Trophoblast cell (in vitro differentiated cells and primary cell): ENCODE measurements around the gene ROR2.

Experiments
- DNase-seq, 2 donors: peaks; one replicate each; pipeline ENCODE4 v3.0.0-alpha.2; 2016
- H2AFZ ChIP-seq: 2 replicates; pipeline ENCODE4 v1.6.1; 2013; ENCODE audit warnings: low read length, moderate library complexity, mild to moderate bottlenecking; ENCODE audit not compliant: insufficient read depth, poor library complexity
- H2AK5ac ChIP-seq: 2 replicates; pipeline ENCODE4 v1.6.1; 2013; ENCODE audit warnings: mild to moderate bottlenecking, low read length
- H2BK120ac ChIP-seq: 2 replicates; pipeline ENCODE4 v1.6.1; 2013; ENCODE audit warnings: low read length, mild to moderate bottlenecking, moderate library complexity; ENCODE audit not compliant: insufficient read depth, poor library complexity
- H2BK12ac ChIP-seq: 2 replicates; pipeline ENCODE4 v1.6.1; 2013; ENCODE audit warnings: mild to moderate bottlenecking, low read length, moderate library complexity
- H2BK5ac ChIP-seq: 2 replicates; pipeline ENCODE4 v1.6.1; 2013; ENCODE audit warnings: low read length, low read depth, moderate library complexity, mild to moderate bottlenecking; ENCODE audit not compliant: poor library complexity
- H3K14ac ChIP-seq: 2 replicates; pipeline ENCODE4 v1.6.1; 2013; ENCODE audit warnings: mild to moderate bottlenecking, low read length
- H3K18ac ChIP-seq: 2 replicates; pipeline ENCODE4 v1.6.1; 2013; ENCODE audit warnings: mild to moderate bottlenecking, low read length
- H3K23ac ChIP-seq: 2 replicates; pipeline ENCODE4 v1.6.1; 2013; ENCODE audit warnings: low read length
- H3K27ac ChIP-seq: 2 replicates; pipeline ENCODE4 v1.5.1; 2013; ENCODE audit warnings: low read depth, mild to moderate bottlenecking, inconsistent platforms, low read length, moderate library complexity
- H3K27me3 ChIP-seq: 2 replicates; pipeline ENCODE4 v1.6.1; 2013; ENCODE audit warnings: inconsistent platforms, mild to moderate bottlenecking, low read length, moderate library complexity; ENCODE audit not compliant: insufficient read depth
- H3K36me3 ChIP-seq, 2 experiments: 1 replicate in 1 of 2; 2 replicates in 1 of 2; pipeline ENCODE4 v1.6.1; 2013; ENCODE audit warnings: low read length in 2 of 2, mild to moderate bottlenecking in 2 of 2, moderate library complexity in 1 of 2; ENCODE audit not compliant: insufficient read depth in 2 of 2, control insufficient read depth in 1 of 2
- H3K4ac ChIP-seq: 2 replicates; pipeline ENCODE4 v1.6.1; 2013; ENCODE audit warnings: low read depth, mild to moderate bottlenecking, low read length, moderate library complexity
- H3K4me1 ChIP-seq, 2 experiments: 1 replicate in 1 of 2; 2 replicates in 1 of 2; pipeline ENCODE4 v1.6.1; 2013; ENCODE audit warnings: low read length in 2 of 2, mild to moderate bottlenecking in 2 of 2, moderate library complexity in 1 of 2; ENCODE audit not compliant: insufficient read depth in 2 of 2, control insufficient read depth in 1 of 2
- H3K4me2 ChIP-seq: 2 replicates; pipeline ENCODE4 v1.6.1; 2013; ENCODE audit warnings: inconsistent platforms, mild to moderate bottlenecking, low read length, moderate library complexity
- H3K4me3 ChIP-seq: 2 replicates; pipeline ENCODE4 v1.5.1; 2013; ENCODE audit warnings: mild to moderate bottlenecking, low read depth, low read length, inconsistent platforms
- H3K79me1 ChIP-seq: one replicate; pipeline ENCODE4 v1.6.1; 2013; ENCODE audit warnings: low read length
- H3K79me2 ChIP-seq: 2 replicates; pipeline ENCODE4 v1.6.1; 2013; ENCODE audit warnings: low read length, mild to moderate bottlenecking; ENCODE audit not compliant: control insufficient read depth, insufficient read depth, poor library complexity
- H3K9ac ChIP-seq: 2 replicates; pipeline ENCODE4 v1.6.1; 2013; ENCODE audit warnings: mild to moderate bottlenecking, low read length
- H3K9me3 ChIP-seq: 2 replicates; pipeline ENCODE4 v1.6.1; 2013; ENCODE audit warnings: low read depth, mild to moderate bottlenecking, control low read depth, inconsistent platforms, low read length; ENCODE audit not compliant: insufficient read depth
- H4K12ac ChIP-seq: 2 replicates; pipeline ENCODE4 v1.6.1; 2013; ENCODE audit warnings: low read depth, mild to moderate bottlenecking, low read length, moderate library complexity
- H4K8ac ChIP-seq: 2 replicates; pipeline ENCODE4 v1.6.1; 2013; ENCODE audit warnings: low read depth, mild to moderate bottlenecking, low read length, moderate library complexity
- H4K91ac ChIP-seq: one replicate; pipeline ENCODE4 v1.6.1; 2013; ENCODE audit warnings: low read depth, mild to moderate bottlenecking, low read length, moderate library complexity
- WGBS: extraction: QIAGEN DNeasy Blood & Tissue Kit; methylation state at CpG from one replicate; pipeline ENCODE4 v1.1.7; 2013; ENCODE audit warnings: missing lambda C conversion rate; ENCODE audit not compliant: insufficient read length, insufficient coverage; ENCODE audit errors: extremely low coverage; 5-methylcytosine and 5-hydroxymethylcytosine counted together

Gene ROR2

DNA sequence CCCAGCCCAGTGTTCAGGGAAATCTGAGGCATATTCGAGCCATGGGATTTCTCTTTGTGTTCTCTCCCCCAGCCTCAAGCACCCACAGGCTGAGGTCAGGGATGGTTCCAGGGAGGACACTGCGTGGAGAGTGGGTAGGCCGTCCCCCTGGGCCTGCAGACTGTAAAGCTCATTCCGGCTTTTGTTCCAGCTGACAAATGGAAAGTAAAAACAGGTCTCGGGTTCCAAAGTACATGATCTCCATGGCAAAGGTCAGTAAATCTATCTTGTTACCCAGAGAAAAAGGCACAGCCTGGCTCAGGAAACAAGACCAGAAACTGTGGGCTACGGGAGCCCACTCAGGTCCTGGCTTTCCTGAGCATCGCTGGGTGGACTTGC is 116.2 kb downstream of the ROR2 start:
- peak overlapping the region; percentile 4 for H4K91ac ChIP-seq
- H2AFZ ChIP-seq = no peak overlapping the region
- no peak overlapping the region for H2BK12ac ChIP-seq
- H3K4me2 ChIP-seq = no peak overlapping the region
- no peak overlapping the region for H3K14ac ChIP-seq
- H3K36me3 ChIP-seq = no peaks in the 10 kb centered on the region
- no peak overlapping the region for H4K8ac ChIP-seq
- H2BK120ac ChIP-seq = no peak overlapping the region
- H3K23ac ChIP-seq = no peak overlapping the region
- no peaks in the 10 kb centered on the region for H3K9me3 ChIP-seq
- H3K9ac ChIP-seq = no peak overlapping the region
- H3K79me1 ChIP-seq = peaks cover 4% of the 10 kb centered on the region
- WGBS = no CpG with 5 or more reads among the region's 7 CpGs
- no peak overlapping the region for H2BK5ac ChIP-seq
- no peak for DNase-seq
- H3K4me1 ChIP-seq = peaks cover 22 to 23% of the 10 kb centered on the region in 2 experiments
- no peak overlapping the region for H3K4me3 ChIP-seq
- no peak overlapping the region for H3K4ac ChIP-seq
- H4K12ac ChIP-seq = no peak overlapping the region
- no peak overlapping the region for H3K27ac ChIP-seq
- no peak overlapping the region for H2AK5ac ChIP-seq
- H3K18ac ChIP-seq = no peak overlapping the region
- no peaks in the 10 kb centered on the region for H3K79me2 ChIP-seq
- H3K27me3 ChIP-seq = no peaks in the 10 kb centered on the region

DNA sequence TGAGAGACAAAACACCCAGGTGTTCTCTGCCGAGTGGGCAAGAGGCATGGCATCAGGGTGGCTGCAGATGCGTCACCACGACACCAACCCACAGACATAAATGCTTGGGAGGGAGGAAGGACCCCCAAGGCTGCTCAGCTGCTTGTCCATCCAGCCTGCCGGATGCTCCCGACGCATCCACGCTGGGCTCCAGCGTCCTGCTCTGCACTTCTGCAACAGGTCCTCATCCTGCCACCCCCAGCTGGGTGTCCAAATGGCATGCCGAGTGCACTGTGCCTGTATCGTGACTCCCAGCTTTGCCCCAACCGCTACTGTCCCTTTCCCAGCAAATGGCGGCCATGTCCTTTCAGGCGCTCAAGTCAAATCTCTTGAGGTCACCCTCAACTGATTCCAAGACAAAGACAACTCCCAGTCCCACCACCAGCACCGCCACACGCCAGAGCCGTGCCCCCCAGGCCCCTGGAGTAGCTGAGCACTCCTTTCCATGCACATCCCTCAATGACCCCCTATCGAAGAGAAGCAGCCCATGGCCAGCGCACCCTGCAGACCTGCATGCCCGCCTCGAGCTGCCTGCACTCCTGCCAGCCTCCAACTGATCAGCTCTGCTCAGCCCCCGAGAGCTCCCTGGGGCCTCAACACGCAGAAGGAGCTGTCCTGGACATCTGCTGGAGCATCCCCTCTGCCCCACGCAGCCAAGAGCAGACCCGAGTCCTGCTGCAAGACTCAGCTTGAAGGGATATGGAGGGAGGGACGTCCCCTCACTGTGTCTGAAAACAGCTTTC is 116.7 kb downstream of the ROR2 start:
- Histone ChIP-seq H2AK5ac (peak overlapping the region; percentile 32), H4K12ac (no peak overlapping the region), H4K8ac (no peak overlapping the region), H2BK120ac (peak overlapping the region; percentile 18), H4K91ac (peak overlapping the region; percentile 4), H3K14ac (peak overlapping the region; percentile 26), H3K4me2 (no peak overlapping the region), H3K18ac (peak overlapping the region; percentile 47), H3K23ac (no peak overlapping the region), H3K9ac (no peak overlapping the region), H3K4me1 (peaks cover 22 to 23% of the 10 kb centered on the region in 2 experiments), H3K36me3 (no peaks in the 10 kb centered on the region), H3K79me1 (peaks cover 4% of the 10 kb centered on the region), H3K79me2 (no peaks in the 10 kb centered on the region), H3K4ac (no peak overlapping the region), H3K27ac (no peak overlapping the region), H3K27me3 (no peaks in the 10 kb centered on the region), H2BK12ac (no peak overlapping the region), H3K4me3 (no peak overlapping the region), H3K9me3 (no peaks in the 10 kb centered on the region), H2AFZ (no peak overlapping the region), H2BK5ac (no peak overlapping the region)
- no peak for DNase-seq
- no CpG with 5 or more reads among the region's 25 CpGs for WGBS

GRCh38 chr9:91832322-91832721 is 117.7 kb downstream of the ROR2 start:
- no CpG with 5 or more reads among the region's 7 CpGs for WGBS
- H4K12ac ChIP-seq = no peak overlapping the region

DNA sequence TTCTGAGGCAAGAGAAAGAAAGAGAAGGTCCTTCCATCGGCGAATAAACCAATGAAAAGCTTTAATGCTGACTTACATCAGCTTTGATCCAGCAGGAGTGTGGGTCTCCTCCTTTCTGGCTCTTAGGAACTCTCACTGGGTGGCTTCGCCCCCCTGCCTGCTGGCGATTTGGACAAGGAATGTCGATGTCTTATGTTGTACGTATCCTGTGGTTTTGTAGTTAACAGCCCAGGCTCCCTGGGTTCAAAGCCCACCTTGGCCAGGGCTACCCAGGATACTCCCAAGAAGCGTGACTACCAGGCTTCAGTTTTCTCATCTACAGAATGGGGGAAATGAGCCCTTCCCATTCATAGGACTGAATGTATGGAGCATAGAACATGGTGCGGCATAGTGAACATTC is 124.2 kb downstream of the ROR2 start:
- Histone ChIP-seq H3K4me1 (peaks cover 17 to 20% of the 10 kb centered on the region in 2 experiments), H3K14ac (peak overlapping the region; percentile 50), H4K12ac (no peak overlapping the region), H3K27ac (no peak overlapping the region), H2BK12ac (peak overlapping the region; percentile 2), H3K79me2 (no peaks in the 10 kb centered on the region), H2AFZ (no peak overlapping the region), H2BK120ac (peak overlapping the region; percentile 4), H3K4me3 (no peak overlapping the region), H2AK5ac (no peak overlapping the region), H4K8ac (no peak overlapping the region), H3K9ac (no peak overlapping the region), H3K23ac (no peak overlapping the region), H4K91ac (peak overlapping the region; percentile 25), H3K79me1 (peaks cover 11% of the 10 kb centered on the region), H3K9me3 (peaks cover 5% of the 10 kb centered on the region), H3K36me3 (no peaks in the 10 kb centered on the region), H3K4ac (no peak overlapping the region), H3K4me2 (peak overlapping the region; percentile 9), H3K18ac (no peak overlapping the region), H2BK5ac (no peak overlapping the region), H3K27me3 (no peaks in the 10 kb centered on the region)
- no peak for DNase-seq
- WGBS = no CpG with 5 or more reads among the region's 8 CpGs

More at GRCh38 chr9:91832322-91832721, 117.7 kb downstream of the ROR2 start:
- H3K27ac ChIP-seq = no peak overlapping the region
- no peak overlapping the region for H4K91ac ChIP-seq
- H2AFZ ChIP-seq = no peak overlapping the region
- H3K79me1 ChIP-seq = peaks cover 4% of the 10 kb centered on the region
- H3K23ac ChIP-seq = no peak overlapping the region
- H3K4me1 ChIP-seq = peaks cover 22 to 23% of the 10 kb centered on the region in 2 experiments
- DNase-seq = no peak
- H3K36me3 ChIP-seq = no peaks in the 10 kb centered on the region
- no peaks in the 10 kb centered on the region for H3K27me3 ChIP-seq
- no peak overlapping the region for H3K4me2 ChIP-seq
- no peak overlapping the region for H2BK120ac ChIP-seq
- no peak overlapping the region for H3K14ac ChIP-seq
- no peak overlapping the region for H2BK12ac ChIP-seq
- H3K4ac ChIP-seq = no peak overlapping the region
- no peak overlapping the region for H3K4me3 ChIP-seq
- no peak overlapping the region for H4K8ac ChIP-seq
- no peaks in the 10 kb centered on the region for H3K79me2 ChIP-seq
- no peak overlapping the region for H3K18ac ChIP-seq
- peak overlapping the region; percentile 15 for H2BK5ac ChIP-seq
- H3K9ac ChIP-seq = no peak overlapping the region
- no peaks in the 10 kb centered on the region for H3K9me3 ChIP-seq
- H2AK5ac ChIP-seq = no peak overlapping the region
